ENCODE measurements around the gene GP5.

Gene GP5

DNA sequence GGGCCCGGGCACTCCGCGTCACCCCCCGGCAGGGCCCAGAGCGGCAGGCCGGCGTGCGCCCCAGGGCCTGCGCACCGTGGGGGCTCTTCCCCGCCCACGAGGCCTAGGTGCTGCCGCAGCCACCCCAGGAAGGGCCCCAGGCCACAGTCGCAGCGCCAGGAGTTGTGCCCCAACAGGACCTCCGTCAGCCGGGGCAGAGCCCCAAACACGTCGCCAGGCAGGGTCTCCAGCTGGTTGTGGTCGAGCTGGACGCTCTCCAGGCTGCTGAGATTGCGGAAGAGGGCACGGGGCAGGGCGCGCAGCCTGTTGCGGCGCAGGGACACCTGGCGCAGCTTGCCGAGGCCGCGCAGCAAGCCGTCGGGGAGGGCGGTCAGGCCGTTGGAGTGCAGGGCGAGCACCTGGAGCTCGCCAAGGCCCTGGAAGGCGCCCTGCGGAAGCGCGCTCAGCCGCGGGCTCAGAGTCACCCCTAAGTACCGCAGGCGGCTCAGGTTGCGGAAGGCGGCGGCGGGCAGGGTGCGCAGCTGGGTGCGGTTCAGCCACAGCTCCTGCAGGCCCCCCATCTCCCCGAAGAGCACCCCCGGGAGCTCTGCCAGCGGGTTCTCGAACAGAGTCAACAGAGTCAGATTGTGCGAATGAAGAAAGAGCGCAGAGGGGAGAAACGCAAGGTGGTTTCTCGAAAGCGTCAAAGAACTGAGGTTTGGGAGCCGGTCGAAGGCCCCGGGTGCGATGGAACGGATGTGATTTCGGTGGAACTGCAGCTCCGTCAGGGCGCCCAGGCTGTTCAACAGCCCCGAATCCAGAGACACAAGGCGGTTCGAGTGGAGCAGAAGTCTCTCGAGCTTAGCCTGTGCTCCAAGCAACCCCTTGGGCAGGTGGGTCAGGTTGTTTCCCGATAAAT is 2.0 kb downstream of the GP5 start:
- DNase-seq = peak; percentile 22 to 24

- DNase-seq = no peak
Observed at GRCh38 chr3:194396539-194396858, 2.6 kb downstream of the GP5 start.

DNA sequence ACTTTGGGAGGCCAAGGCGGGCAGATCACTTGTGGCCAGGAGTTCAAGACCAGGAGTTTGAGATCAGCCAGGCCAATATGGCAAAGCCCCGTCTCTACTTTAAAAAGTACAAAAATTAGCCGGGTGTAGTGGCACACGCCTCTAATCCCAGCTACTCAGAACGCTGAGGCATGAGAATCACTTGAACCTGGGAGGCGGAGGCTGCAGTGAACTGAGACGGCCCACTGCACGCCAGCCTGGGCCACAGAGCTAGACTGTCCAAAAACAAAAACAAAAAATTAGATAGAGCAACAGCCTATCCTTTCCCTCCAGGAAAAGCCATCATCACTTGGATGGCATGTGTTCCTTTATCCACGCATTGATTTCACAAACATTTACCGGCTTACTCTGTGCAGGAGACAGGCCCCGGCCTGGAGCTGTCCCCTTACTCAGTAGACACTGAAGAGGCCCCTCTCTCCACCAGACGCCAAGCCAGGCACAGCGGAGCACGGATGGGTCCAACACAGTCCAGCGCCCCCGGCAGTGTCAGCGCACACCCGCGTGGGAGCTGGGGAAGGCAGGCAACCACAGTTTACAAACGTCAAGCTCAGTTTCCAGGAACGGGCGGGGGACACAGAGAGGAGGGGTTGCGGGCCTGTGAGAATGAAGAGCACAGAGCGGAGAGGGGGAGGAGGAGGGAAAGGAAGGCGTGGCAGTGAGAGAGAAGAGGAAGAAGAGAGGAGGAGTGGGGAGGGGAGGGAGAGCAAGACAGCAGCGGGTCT is 3.1 kb downstream of the GP5 start:
- peak; percentile 72 to 77 for DNase-seq

DNA sequence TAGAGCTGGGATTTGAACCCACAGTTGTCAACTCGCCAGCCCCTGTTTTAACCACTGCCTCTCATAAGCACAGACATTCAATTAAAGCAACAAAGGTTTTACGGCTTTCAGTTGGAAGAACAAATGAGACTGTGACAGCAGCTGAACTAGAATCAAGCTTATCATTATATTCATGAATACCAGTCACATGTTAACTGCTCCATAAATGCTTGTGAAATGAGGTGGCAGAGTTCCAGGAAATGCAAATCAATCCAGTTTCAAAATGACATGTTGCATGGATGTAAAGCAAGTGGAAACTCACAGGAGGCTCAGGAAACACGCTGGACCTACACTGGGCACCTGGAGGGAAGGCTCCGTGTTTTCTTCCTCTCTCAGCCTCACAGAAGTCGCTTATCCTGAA is 3.9 kb downstream of the GP5 start:
- DNase-seq = no peak

DNA sequence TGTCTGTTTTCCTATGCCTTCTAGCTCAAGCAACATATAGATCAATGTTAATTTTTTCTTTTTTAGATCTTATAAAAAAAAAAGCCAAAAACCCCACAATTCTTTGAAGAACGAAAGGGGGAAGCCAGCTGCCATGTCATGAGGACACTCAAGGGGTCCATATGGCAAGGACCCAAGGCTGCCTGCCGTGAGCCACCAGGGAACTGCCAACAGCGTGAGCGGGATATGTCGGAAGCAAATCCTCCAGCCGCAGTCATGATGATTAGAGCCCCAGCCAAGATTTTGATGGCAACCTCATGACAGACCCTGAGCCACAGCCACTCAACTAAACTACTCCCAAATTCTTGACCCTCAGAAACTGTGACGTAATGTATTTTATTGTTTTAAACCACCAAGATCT is 6.5 kb downstream of the GP5 start:
- DNase-seq = no peak

GRCh38 chr3:194390835-194391234 is 8.2 kb downstream of the GP5 start:
- DNase-seq = no peak

GRCh38 chr3:194389269-194389668 is 9.8 kb downstream of the GP5 start:
- no peak for DNase-seq

DNA sequence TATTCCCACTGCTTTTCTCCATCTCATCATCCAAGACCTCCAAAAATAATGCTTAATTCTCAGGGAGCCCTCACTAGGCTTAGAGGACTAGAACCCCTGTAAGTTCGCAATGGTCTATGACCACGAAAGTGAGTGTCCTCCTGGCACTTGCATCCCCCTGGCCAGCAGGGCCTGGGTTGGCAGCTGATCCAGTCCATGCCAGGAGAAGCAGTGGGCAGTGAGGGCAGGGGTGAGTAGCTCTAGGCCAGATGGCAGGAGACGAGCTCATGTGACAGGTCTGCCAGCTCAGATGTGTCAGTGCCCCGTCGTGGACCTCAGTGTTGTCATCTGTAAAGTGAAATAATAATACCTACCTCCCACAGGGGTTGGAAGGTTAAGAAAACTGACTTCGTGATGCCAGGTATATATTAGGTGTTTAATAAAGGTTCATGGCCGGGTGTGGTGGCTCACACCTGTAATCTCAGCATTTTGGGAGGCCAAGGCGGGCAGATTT is 11.1 kb downstream of the GP5 start:
- no peak for DNase-seq

- DNase-seq = no peak
Observed at GRCh38 chr3:194387276-194387675, 11.8 kb downstream of the GP5 start.

GRCh38 chr3:194386648-194387047 is 12.4 kb downstream of the GP5 start:
- no peak for DNase-seq

GRCh38 chr3:194386066-194386465 is 13.0 kb downstream of the GP5 start:
- DNase-seq = no peak

DNA sequence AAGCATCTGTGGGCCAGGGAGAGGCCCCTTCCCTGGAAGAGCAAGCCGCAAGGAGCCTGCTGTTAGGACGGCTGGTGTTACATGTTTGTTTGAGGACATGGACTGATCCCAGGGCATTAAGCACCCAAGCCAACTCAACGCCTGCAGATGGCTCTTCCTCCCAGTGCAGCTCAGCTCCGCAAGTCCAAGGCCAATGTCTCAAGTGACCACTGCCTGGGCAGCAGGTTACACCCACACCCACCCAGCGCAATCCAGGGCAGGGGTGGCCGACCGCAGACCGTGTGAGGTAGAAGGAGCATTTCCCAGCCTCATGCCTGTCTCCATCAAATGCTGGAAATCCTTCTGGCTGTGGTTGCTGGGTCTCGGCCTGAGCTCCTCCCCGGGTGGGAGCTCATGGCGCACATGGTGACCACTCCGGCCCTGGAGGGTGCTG is 14.5 kb downstream of the GP5 start:
- no peak for DNase-seq

- no peak for DNase-seq
Observed at GRCh38 chr3:194384156-194384555, 14.9 kb downstream of the GP5 start.

DNA sequence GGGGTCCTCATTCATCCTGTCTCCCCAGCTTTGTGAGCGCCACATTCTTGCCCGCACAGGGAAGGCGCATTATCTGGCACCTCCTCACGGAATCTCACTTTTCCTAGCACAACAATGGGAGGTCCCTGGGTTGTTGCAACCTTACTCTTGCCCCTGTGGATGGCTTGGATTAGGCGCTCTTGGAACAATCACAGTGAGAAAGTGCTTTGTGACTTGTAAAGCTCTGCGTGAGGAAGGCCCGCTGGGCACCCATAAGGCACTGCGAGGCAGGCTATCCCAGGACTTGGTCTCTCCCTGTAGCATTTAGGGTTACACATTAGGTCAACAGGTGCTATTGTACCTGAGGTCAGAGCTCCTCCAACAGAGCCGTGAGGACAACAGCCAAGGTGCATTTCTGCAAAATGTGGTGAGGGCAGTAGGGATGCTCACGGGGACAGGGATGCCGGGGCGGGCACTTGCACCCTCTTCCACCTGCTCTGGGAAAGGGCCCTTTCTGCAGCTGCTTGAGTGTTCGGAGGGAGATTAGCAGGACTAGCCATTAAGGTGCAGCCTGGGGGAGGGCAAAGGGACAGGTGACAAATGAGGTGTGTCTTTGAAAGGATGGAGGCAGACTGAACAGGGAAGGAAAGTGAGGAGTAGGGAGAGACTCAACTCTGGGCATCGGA is 15.7 kb downstream of the GP5 start:
- no peak for DNase-seq

DNA sequence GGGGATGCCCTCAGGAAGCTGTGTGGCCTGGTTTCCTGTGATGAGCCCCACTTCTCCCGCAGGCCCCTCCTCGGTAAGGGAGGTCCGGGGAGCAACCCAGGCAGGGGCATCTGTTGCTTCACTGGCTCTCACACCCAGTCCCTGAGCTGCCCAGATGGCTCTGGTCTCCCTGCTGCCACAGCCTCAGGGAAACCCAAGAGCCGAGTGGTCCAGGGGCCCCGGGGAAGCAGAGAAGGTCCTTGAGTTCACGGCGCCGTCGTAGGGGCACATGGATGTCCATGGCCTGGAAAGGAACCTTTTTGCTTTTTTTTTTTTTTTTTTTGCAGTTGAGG is 16.2 kb downstream of the GP5 start:
- DNase-seq = no peak

DNA sequence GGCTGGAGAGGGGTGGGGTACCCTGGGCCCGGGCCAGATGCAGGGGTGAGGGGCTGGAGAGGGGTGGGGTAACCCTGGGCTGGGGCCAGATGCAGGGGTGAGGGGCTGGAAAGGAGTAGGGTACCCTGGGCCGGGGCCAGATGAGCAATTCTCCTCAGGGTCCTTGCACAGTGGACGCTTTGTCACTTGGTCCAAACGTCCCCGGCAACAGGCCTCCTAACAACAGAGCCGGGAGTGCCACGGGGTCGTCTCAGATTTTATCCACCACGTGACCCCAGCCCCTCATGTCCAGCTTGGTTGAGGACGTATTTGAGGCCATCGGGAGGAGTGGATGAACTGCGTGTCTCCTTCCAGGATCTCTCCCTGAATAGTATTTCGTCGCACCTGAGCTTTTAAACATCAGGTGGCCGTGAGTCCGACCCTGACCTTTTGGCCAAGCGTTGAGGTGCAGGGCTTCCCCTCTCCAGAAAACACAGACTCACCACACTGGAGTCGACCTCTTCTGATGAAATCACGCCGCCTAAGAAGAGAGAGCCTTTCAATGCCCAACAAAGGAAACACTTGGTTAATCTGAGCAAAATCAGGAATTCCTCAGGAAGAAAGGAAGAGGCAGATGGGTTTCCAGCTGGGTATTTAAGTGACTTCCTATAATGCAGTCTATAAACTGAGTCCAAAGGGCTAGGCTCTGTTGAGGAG is 16.7 kb downstream of the GP5 start:
- no peak for DNase-seq

DNA sequence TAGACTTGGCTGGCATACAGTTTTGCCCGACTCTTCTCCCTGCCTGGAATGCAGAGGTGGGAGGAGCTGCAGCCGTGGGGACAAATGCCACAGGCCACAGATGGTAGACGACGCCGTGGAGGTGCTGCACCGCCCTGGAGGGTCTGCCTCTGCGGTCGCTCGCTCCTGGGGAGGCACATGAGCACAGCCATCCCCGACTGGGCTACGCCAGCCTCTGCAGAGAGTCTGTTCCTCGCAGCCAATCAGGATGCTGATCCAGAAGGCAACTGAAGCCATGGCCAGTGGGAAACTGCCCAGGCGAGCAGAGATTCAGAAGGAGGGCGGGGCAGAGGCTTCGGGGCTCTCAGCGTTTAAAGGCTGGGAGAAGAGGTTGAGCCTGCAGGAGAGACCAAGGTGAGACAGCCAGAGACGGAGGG is 17.6 kb downstream of the GP5 start:
- no peak for DNase-seq

- no peak for DNase-seq
Observed at GRCh38 chr3:194380326-194380725, 18.7 kb downstream of the GP5 start.

DNA sequence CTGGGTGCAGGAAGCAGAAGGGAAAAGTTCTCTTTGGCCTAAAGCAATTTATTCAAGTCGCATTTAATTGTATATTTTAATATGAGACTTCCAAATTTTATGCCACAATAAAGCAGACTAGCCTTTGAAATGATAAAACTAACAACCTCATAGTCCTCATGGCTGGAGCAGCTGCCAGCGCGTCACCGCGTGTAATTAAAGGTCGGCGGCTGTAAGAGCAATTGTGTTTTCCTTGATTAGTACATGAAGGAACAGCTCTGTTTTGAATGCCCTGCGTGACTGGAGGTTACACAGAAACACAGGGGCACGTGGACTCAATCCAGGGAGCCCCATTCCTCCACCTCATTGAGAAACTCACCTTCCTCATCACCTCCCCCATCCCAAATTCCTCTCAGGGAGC is 19.4 kb downstream of the GP5 start:
- DNase-seq = no peak

- no peak for DNase-seq
Observed at GRCh38 chr3:194379231-194379630, 19.8 kb downstream of the GP5 start.

DNA sequence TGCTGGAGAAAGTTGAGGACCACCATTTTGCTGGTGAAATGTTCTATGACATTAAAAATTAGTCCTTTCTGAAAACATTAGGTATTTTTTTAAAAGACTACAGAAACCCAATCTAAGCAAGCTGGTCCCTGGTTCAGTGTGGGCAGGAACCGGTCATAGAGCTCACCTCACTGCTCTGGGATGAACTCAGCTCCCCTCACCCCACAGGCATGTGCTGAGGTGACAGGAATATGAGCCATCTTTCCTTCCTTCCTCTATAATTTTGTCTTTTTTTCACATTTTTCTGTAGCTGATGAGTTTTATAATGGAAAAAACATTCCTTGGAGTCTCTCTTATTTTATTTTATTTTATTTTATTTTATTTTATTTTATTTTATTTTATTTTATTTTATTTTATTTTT is 21.4 kb downstream of the GP5 start:
- no peak for DNase-seq

GRCh38 chr3:194376241-194376560 is 22.9 kb downstream of the GP5 start:
- DNase-seq = no peak

Measured in activated CD4-positive, alpha-beta T cell treated with anti-CD3 and anti-CD28 coated beads, Interleukin-2, amount 50 U/mL, for 4 hours (primary cell).